Liver (tissue), 9 donors: ENCODE measurements around the gene AKR1B1. TPM values are rescaled to one million over a fixed set of nuclear protein-coding genes. Genes with fewer than 3 reads are reported as not detected.

Experiments used
- DNase-seq: peaks from one replicate; pipeline ENCODE4 v3.0.0-alpha.2; 2017; ENCODE audit warnings: low spot score
- H3K27ac ChIP-seq, 2 donors: one replicate each; pipeline ENCODE4 v1.7.0; 2013; ENCODE audit warnings: inconsistent platforms in 2 of 2, low read length in 2 of 2, control low read depth in 1 of 2, low read depth in 1 of 2, mild to moderate bottlenecking in 1 of 2
- H3K27me3 ChIP-seq, 4 donors: one replicate each; pipeline versions ENCODE4 v1.6.1 to v1.7.0; 2013; ENCODE audit warnings: low read length in 3 of 4, inconsistent platforms in 1 of 4, mild to moderate bottlenecking in 1 of 4, moderate library complexity in 1 of 4; ENCODE audit not compliant: control insufficient read depth in 4 of 4, insufficient read depth in 4 of 4
- H3K36me3 ChIP-seq, 4 donors: one replicate each; pipeline versions ENCODE4 v1.6.1 to v1.7.0; 2013; ENCODE audit warnings: low read length in 3 of 4, mild to moderate bottlenecking in 3 of 4, low read depth in 1 of 4, moderate library complexity in 1 of 4; ENCODE audit not compliant: control insufficient read depth in 4 of 4, insufficient read depth in 3 of 4
- H3K4me1 ChIP-seq, 4 donors: one replicate each; pipeline versions ENCODE4 v1.6.1 to v1.7.0; 2013; ENCODE audit warnings: low read length in 3 of 4, mild to moderate bottlenecking in 3 of 4, moderate library complexity in 1 of 4; ENCODE audit not compliant: control insufficient read depth in 4 of 4, insufficient read depth in 4 of 4
- H3K4me3 ChIP-seq, 3 donors: one replicate each; pipeline versions ENCODE4 v1.6.1 to v1.7.0; 2013; ENCODE audit warnings: low read length in 3 of 3, control low read depth in 1 of 3, low read depth in 1 of 3, mild to moderate bottlenecking in 1 of 3
- H3K9ac ChIP-seq, 2 donors: one replicate each; pipeline ENCODE4 v1.7.0; 2013; ENCODE audit warnings: low read length in 2 of 2, mild to moderate bottlenecking in 2 of 2, moderate library complexity in 2 of 2, control low read depth in 1 of 2, low read depth in 1 of 2
- H3K9me3 ChIP-seq, 4 donors: one replicate each; pipeline versions ENCODE4 v1.6.1 to v1.7.0; 2013; ENCODE audit warnings: low read length in 3 of 4; ENCODE audit not compliant: control insufficient read depth in 4 of 4
- EGR1 ChIP-seq, 2 donors: IDR thresholded peaks; 2 replicates each; pipeline ENCODE4 v1.6.1; 2016 to 2018; ENCODE audit warnings: antibody characterized with exemption in 2 of 2, low read depth in 2 of 2
- FOXA1 ChIP-seq: IDR thresholded peaks from 2 replicates; pipeline ENCODE4 v1.6.1; 2016; ENCODE audit warnings: antibody characterized with exemption
- FOXA2 ChIP-seq: IDR thresholded peaks from 2 replicates; pipeline ENCODE4 v1.6.1; 2016; ENCODE audit warnings: antibody characterized with exemption
- GABPA ChIP-seq, 2 donors: IDR thresholded peaks in 1 of 2; conservative IDR thresholded peaks in 1 of 2; 2 replicates each; pipeline ENCODE4 v1.6.1; 2016; ENCODE audit warnings: antibody characterized with exemption in 2 of 2, mild to moderate bottlenecking in 1 of 2, moderate library complexity in 1 of 2
- HNF4A ChIP-seq, 2 donors: conservative IDR thresholded peaks; 2 replicates each; pipeline ENCODE4 v1.6.1; 2016; ENCODE audit warnings: antibody characterized with exemption in 2 of 2, mild to moderate bottlenecking in 2 of 2
- HNF4G ChIP-seq: IDR thresholded peaks from 2 replicates; pipeline ENCODE4 v1.6.1; 2016; ENCODE audit warnings: antibody characterized with exemption
- JUND ChIP-seq, 2 donors: IDR thresholded peaks; 2 replicates each; pipeline ENCODE4 v1.6.1; 2016; ENCODE audit warnings: antibody characterized with exemption in 2 of 2
- NR2F2 ChIP-seq: IDR thresholded peaks from 2 replicates; pipeline ENCODE4 v1.6.1; 2016; ENCODE audit warnings: antibody characterized with exemption
- RXRA ChIP-seq, 2 donors: IDR thresholded peaks; 2 replicates each; pipeline ENCODE4 v1.6.1; 2017 to 2018; ENCODE audit warnings: antibody characterized with exemption in 2 of 2, mild to moderate bottlenecking in 1 of 2
- TAF1 ChIP-seq: conservative IDR thresholded peaks from 2 replicates; pipeline ENCODE4 v1.6.1; 2016; ENCODE audit warnings: antibody characterized with exemption, mild to moderate bottlenecking
- YY1 ChIP-seq: IDR thresholded peaks from 2 replicates; pipeline ENCODE4 v1.6.1; 2016; ENCODE audit warnings: antibody characterized with exemption, mild to moderate bottlenecking
- WGBS: extraction: QIAGEN DNeasy Blood & Tissue Kit; methylation state at CpG from one replicate; pipeline ENCODE4 v1.1.7; 2013; 5-methylcytosine and 5-hydroxymethylcytosine counted together
- polyA plus RNA-seq, 2 donors: library from polyadenylated mRNA; stranded (reverse) in 1 of 2; unstranded in 1 of 2; fragments of 200-250 nt in 1 of 2; fragments of >200 nt in 1 of 2; fragmentation: Nextera tagmentation in 1 of 2; extraction: Ambion mirVana in 1 of 2; gene quantifications; one replicate each; pipeline versions ENCODE4 v1.2.1 to v1.2.3, GENCODE V29; 2013 to 2015
- total RNA-seq, 2 donors: library from RNA; depleted of rRNA; stranded (reverse); fragments of >200 nt; gene quantifications; one replicate each; pipeline ENCODE4 v1.2.3, GENCODE V29; 2014
- TF ChIP-seq, protein P1 (sequence below): IDR thresholded peaks from 2 replicates; pipeline ENCODE4 v1.6.1; 2016; ENCODE audit warnings: antibody characterized with exemption, mild to moderate bottlenecking
- TF ChIP-seq, protein P2 (sequence below): IDR thresholded peaks from 2 replicates; pipeline ENCODE4 v1.6.1; 2016; ENCODE audit warnings: antibody characterized with exemption
- TF ChIP-seq, protein P3 (sequence below): fragments of 150-350 bp; IDR thresholded peaks from 2 replicates; pipeline ENCODE4 v1.5.1; 2017; ENCODE audit warnings: improper control_type of control experiment, low read depth, low read length; ENCODE audit not compliant: missing input control
- TF ChIP-seq, protein P4 (sequence below): IDR thresholded peaks from 2 replicates; pipeline ENCODE4 v1.6.1; 2016; ENCODE audit warnings: antibody characterized with exemption
- TF ChIP-seq, protein P5 (sequence below): IDR thresholded peaks from 2 replicates; pipeline ENCODE4 v1.6.1; 2016; ENCODE audit warnings: antibody characterized with exemption
- donor health status: healthy.
- donor health status: healthy.
- donor health status: healthy.
- donor health status: healthy.
- donor health status: healthy.

Gene AKR1B1
- total and polyA plus RNA-seq, 4 donors = 10.8 to 12.6 (median 11.6) TPM

DNA sequence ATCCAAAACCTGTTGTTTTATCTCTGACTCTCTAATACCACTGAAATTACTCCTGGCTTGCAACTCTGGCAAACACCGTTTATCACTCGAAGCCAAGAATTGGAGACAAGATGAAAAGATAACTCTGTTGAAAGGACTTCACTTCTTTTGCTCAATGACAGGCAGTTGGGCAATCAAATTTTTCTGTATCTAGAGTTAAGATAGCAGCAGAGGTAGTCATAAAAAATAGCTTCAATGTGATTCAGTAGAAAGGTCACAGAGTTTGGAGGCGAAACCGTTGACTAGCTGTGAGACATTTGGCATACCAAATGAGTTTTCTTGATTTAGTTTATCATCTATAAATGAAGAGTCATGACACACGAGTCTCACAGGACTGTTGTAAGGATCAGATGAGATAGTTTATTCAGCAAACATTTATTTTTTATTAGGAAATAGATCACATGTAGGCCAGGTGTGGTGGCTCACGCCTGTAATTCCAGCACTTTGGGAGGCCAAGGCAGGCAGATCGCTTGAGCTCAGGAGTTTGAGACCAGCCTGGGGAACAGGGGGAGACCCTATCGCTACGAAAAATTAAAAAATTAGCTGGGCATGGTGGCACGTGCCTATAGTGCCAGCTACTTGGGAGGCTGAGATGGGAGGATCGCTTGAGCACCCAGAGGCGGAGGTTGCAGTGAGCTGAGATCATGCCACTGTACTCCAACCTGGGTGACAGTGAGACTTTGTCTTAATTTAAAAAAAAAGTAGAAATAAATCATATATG, 23.6 kb downstream of the AKR1B1 start:
- Histone ChIP-seq H3K9me3 (no peaks in the 10 kb centered on the region), H3K4me3 (no peak overlapping the region), H3K27me3 (no peaks in the 10 kb centered on the region), H3K4me1 (peaks cover 0 to 13% (median 9%) of the 10 kb centered on the region in 4 donors), H3K36me3 (no peaks in the 10 kb centered on the region), H3K27ac (no peak overlapping the region), H3K9ac (no peak overlapping the region)
- no peak for TF ChIP-seq HNF4G
- TF ChIP-seq, protein P1, sequence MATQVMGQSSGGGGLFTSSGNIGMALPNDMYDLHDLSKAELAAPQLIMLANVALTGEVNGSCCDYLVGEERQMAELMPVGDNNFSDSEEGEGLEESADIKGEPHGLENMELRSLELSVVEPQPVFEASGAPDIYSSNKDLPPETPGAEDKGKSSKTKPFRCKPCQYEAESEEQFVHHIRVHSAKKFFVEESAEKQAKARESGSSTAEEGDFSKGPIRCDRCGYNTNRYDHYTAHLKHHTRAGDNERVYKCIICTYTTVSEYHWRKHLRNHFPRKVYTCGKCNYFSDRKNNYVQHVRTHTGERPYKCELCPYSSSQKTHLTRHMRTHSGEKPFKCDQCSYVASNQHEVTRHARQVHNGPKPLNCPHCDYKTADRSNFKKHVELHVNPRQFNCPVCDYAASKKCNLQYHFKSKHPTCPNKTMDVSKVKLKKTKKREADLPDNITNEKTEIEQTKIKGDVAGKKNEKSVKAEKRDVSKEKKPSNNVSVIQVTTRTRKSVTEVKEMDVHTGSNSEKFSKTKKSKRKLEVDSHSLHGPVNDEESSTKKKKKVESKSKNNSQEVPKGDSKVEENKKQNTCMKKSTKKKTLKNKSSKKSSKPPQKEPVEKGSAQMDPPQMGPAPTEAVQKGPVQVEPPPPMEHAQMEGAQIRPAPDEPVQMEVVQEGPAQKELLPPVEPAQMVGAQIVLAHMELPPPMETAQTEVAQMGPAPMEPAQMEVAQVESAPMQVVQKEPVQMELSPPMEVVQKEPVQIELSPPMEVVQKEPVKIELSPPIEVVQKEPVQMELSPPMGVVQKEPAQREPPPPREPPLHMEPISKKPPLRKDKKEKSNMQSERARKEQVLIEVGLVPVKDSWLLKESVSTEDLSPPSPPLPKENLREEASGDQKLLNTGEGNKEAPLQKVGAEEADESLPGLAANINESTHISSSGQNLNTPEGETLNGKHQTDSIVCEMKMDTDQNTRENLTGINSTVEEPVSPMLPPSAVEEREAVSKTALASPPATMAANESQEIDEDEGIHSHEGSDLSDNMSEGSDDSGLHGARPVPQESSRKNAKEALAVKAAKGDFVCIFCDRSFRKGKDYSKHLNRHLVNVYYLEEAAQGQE = no peak
- TF ChIP-seq GABPA (IDR thresholded peaks at IDR 0.05 in 1 of 2, conservative IDR thresholded peaks at IDR 0.05 in 1 of 2) = no peak
- no peak for TF ChIP-seq FOXA2
- TF ChIP-seq, protein P2, sequence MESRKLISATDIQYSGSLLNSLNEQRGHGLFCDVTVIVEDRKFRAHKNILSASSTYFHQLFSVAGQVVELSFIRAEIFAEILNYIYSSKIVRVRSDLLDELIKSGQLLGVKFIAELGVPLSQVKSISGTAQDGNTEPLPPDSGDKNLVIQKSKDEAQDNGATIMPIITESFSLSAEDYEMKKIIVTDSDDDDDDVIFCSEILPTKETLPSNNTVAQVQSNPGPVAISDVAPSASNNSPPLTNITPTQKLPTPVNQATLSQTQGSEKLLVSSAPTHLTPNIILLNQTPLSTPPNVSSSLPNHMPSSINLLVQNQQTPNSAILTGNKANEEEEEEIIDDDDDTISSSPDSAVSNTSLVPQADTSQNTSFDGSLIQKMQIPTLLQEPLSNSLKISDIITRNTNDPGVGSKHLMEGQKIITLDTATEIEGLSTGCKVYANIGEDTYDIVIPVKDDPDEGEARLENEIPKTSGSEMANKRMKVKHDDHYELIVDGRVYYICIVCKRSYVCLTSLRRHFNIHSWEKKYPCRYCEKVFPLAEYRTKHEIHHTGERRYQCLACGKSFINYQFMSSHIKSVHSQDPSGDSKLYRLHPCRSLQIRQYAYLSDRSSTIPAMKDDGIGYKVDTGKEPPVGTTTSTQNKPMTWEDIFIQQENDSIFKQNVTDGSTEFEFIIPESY = no peak
- no peak for DNase-seq
- 82% methylated on average over 12 of the region's 12 CpGs for WGBS

DNA sequence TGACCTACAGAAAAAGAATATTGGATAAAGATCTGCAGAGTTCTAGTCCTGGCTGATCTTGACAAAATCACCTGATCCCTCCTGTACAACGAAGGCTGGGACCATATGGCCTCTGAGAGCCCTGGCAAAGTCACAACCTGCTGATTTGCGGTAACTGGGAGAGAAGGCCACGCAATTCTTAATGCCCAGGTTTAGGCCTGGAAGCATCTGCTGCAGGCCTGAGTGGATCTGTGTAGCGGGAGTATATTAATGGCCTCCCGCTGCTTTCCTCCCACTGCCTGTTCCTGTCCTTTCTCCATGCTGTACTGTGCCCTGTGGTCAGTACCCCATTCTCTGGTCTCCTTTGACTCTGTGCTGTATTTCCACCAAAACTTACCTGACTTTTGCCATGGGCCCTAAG, 24.2 kb downstream of the AKR1B1 start:
- no peak for TF ChIP-seq HNF4G
- TF ChIP-seq, protein P2 = no peak
- no peak for TF ChIP-seq TAF1
- TF ChIP-seq YY1 = no peak
- no peak for TF ChIP-seq JUND (IDR thresholded peaks at IDR 0.05)
- TF ChIP-seq FOXA1 = no peak
- TF ChIP-seq, protein P1 = no peak
- TF ChIP-seq RXRA (IDR thresholded peaks at IDR 0.05) = no peak
- TF ChIP-seq, protein P3, sequence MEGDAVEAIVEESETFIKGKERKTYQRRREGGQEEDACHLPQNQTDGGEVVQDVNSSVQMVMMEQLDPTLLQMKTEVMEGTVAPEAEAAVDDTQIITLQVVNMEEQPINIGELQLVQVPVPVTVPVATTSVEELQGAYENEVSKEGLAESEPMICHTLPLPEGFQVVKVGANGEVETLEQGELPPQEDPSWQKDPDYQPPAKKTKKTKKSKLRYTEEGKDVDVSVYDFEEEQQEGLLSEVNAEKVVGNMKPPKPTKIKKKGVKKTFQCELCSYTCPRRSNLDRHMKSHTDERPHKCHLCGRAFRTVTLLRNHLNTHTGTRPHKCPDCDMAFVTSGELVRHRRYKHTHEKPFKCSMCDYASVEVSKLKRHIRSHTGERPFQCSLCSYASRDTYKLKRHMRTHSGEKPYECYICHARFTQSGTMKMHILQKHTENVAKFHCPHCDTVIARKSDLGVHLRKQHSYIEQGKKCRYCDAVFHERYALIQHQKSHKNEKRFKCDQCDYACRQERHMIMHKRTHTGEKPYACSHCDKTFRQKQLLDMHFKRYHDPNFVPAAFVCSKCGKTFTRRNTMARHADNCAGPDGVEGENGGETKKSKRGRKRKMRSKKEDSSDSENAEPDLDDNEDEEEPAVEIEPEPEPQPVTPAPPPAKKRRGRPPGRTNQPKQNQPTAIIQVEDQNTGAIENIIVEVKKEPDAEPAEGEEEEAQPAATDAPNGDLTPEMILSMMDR = no peak
- no peak for TF ChIP-seq EGR1 (IDR thresholded peaks at IDR 0.05; ENCODE audit: low read depth in 2 of 2)
- no peak for TF ChIP-seq GABPA (IDR thresholded peaks at IDR 0.05 in 1 of 2, conservative IDR thresholded peaks at IDR 0.05 in 1 of 2)
- TF ChIP-seq HNF4A (conservative IDR thresholded peaks at IDR 0.05) = no peak
- TF ChIP-seq NR2F2 = no peak
- TF ChIP-seq FOXA2 = no peak
- TF ChIP-seq, protein P4, sequence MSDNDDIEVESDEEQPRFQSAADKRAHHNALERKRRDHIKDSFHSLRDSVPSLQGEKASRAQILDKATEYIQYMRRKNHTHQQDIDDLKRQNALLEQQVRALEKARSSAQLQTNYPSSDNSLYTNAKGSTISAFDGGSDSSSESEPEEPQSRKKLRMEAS = no peak
- TF ChIP-seq, protein P5, sequence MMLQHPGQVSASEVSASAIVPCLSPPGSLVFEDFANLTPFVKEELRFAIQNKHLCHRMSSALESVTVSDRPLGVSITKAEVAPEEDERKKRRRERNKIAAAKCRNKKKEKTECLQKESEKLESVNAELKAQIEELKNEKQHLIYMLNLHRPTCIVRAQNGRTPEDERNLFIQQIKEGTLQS = no peak
- H3K4me1 ChIP-seq = peaks cover 0 to 13% (median 9%) of the 10 kb centered on the region in 4 donors
- no peaks in the 10 kb centered on the region for H3K9me3 ChIP-seq
- H3K27me3 ChIP-seq = no peaks in the 10 kb centered on the region
- no peak overlapping the region for H3K9ac ChIP-seq
- no peak for DNase-seq
- WGBS = 94% methylated on average over 5 of the region's 5 CpGs
- no peak overlapping the region for H3K27ac ChIP-seq
- no peak overlapping the region for H3K4me3 ChIP-seq
- H3K36me3 ChIP-seq = no peaks in the 10 kb centered on the region
